SK-N-MC (cell line): ENCODE results near the gene CASZ1.

Experiments used
- EZH2 ChIP-seq: fragments of 200-600 bp; sonication (generic); IDR thresholded peaks from one replicate; pipeline ENCODE4 v1.6.1; 2017; ENCODE audit warnings: antibody characterized with exemption
- FOXP2 ChIP-seq: optimal IDR thresholded peaks from 2 replicates; pipeline ENCODE3; 2011; ENCODE audit warnings: mild to moderate bottlenecking, moderate library complexity; ENCODE audit not compliant: insufficient read depth; ENCODE audit errors: extremely low read length, control extremely low read depth
- POLR2AphosphoS5 ChIP-seq: IDR thresholded peaks from 2 replicates; pipeline ENCODE4 v1.6.1; 2012; ENCODE audit warnings: mild to moderate bottlenecking, low read depth, low read length, borderline replicate concordance

- TF ChIP-seq POLR2AphosphoS5 (no peak), EZH2 (no peak), FOXP2 (no peak)
Measured at GRCh38 chr1:10691075-10691739, 105.2 kb downstream of the CASZ1 start.
